H1 (cell line): ENCODE measurements around the gene ECI2. TPM values are rescaled to one million over a fixed set of nuclear protein-coding genes. Genes with fewer than 3 reads are reported as not detected.

Source experiments
- ASH2L ChIP-seq: fragments of 200-600, 300-600 bp; sonication (generic); IDR thresholded peaks from one replicate; pipeline ENCODE4 v1.7.1; 2017; ENCODE audit warnings: low read length
- BACH1 ChIP-seq: IDR thresholded peaks from 2 replicates; pipeline ENCODE4 v1.6.1; 2012; ENCODE audit warnings: low read length, improper control_type of control experiment
- CEBPB ChIP-seq: IDR thresholded peaks from 2 replicates; pipeline ENCODE4 v1.6.1; 2012; ENCODE audit warnings: low read depth, low read length
- CHD1 ChIP-seq: IDR thresholded peaks from 2 replicates; pipeline ENCODE4 v1.6.1; 2012; ENCODE audit warnings: low read depth, low read length, improper control_type of control experiment
- CHD2 ChIP-seq: IDR thresholded peaks from 2 replicates; pipeline ENCODE4 v1.6.1; 2012; ENCODE audit warnings: low read length, improper control_type of control experiment
- CREB1 ChIP-seq: IDR thresholded peaks from 2 replicates; pipeline ENCODE4 v1.6.1; 2012; ENCODE audit warnings: inconsistent platforms
- EGR1 ChIP-seq: IDR thresholded peaks from 2 replicates; pipeline ENCODE4 v1.6.1; 2011; ENCODE audit warnings: low read depth, low read length, borderline replicate concordance
- FOSL1 ChIP-seq: IDR thresholded peaks from 2 replicates; pipeline ENCODE4 v1.6.1; 2011; ENCODE audit warnings: mild to moderate bottlenecking, low read depth, low read length, moderate library complexity; ENCODE audit not compliant: insufficient read depth
- HDAC2 ChIP-seq, 2 experiments: fragments of 300-600 bp in 1 of 2; sonication (generic) in 1 of 2; IDR thresholded peaks; 2 replicates each; pipeline ENCODE4 v1.6.1; 2011 to 2012; ENCODE audit warnings: low read depth in 2 of 2, low read length in 2 of 2, mild to moderate bottlenecking in 2 of 2, moderate library complexity in 2 of 2, borderline replicate concordance in 1 of 2, inconsistent platforms in 1 of 2
- JUN ChIP-seq: IDR thresholded peaks from 2 replicates; pipeline ENCODE4 v1.6.1; 2011; ENCODE audit warnings: low read depth, mild to moderate bottlenecking, improper control_type of control experiment, low read length
- POLR2A ChIP-seq, 2 experiments: IDR thresholded peaks; 1 replicate in 1 of 2; 2 replicates in 1 of 2; pipeline ENCODE4 v1.6.1; 2011; ENCODE audit warnings: low read depth in 2 of 2, low read length in 2 of 2, mild to moderate bottlenecking in 2 of 2; ENCODE audit errors: control extremely low read depth in 1 of 2
- SP4 ChIP-seq: IDR thresholded peaks from 2 replicates; pipeline ENCODE4 v1.6.1; 2012; ENCODE audit warnings: low read length, inconsistent platforms
- TCF12 ChIP-seq: IDR thresholded peaks from 2 replicates; pipeline ENCODE4 v1.6.1; 2011; ENCODE audit warnings: low read depth, mild to moderate bottlenecking, low read length
- polyA plus RNA-seq, 7 experiments: library from polyadenylated mRNA; depleted of rRNA in 3 of 7; stranded (reverse) in 5 of 7; unstranded in 2 of 7; fragments of >200 nt in 5 of 7; fragments of 200-250 nt in 2 of 7; gene quantifications; 1 replicate in 5 of 7; 2 replicates in 1 of 7; 4 replicates in 1 of 7; pipeline versions ENCODE4 v1.2.1 to v1.2.3, GENCODE V29; 2011 to 2013; ENCODE audit warnings: missing spikeins in 2 of 7, mixed read lengths in 2 of 7
- total RNA-seq: library from RNA; stranded (reverse); fragmentation: NEBNext Ultra II Directional; extraction: Animal tissue kit (Norgen Biotek cat#: 25700); gene quantifications from 2 replicates; pipeline ENCODE4 v1.2.1, GENCODE V29; 2021

The ECI2 gene
- total and polyA plus RNA-seq, 2 of the 8 experiments (the other 6 are each of a cell fraction or from before 2014, with no cell fraction given) = 40.4 to 70.8 TPM

DNA sequence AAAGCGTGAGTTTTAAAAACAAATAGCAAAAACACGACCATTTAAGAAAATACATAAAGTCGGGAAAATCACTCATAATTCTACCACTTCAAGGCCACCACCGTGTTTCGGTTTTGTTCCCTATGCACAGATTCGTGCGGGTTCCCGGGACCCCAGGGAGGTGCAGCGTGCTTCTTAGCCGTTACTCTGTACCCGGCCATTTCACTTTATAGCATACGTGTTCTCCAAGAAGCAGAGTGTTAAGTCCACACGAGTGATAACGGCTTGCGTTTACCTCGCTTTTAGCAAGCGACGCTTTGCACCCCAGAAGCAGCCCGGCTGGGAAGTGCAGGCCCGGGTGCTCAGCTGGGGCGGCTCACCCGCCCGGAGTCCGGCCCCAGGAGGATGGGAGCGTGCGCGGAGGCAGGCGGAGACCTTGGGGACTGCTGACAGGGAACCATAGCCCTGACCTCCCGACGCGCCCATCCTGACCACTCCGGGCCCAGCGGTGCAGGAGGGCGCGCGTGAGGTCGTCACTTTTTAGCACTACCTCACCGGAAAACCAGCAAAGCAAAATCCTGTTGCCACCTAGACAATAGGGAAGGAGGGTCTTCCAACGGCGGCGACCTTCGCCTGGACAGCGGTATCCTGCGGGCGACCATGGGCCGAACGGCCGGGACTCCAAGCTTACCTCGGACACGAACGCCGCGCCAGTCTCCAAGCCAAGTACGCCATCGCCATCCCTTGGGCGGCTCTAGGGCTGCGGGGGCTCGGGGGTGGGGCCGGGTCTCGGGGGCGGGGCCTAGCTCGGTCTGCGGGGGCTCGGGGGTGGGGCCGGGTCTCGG, at the start of gene ECI2 (continued):
- no peak for TF ChIP-seq FOSL1
- TF ChIP-seq TCF12 = no peak
- TF ChIP-seq CREB1 = peak; percentile 62; the same call in 1 of the 2 replicates
- TF ChIP-seq EGR1 = no peak
- TF ChIP-seq BACH1 = no peak
- TF ChIP-seq CHD2 = no peak
- TF ChIP-seq SP4 = no peak
- TF ChIP-seq CEBPB = no peak
- TF ChIP-seq JUN = no peak
- no peak for TF ChIP-seq CHD1
- peak in 1 of 2 experiments; percentile 41; a peak in 1 of 4 replicates for TF ChIP-seq HDAC2 (IDR thresholded peaks at IDR 0.05; ENCODE audit: borderline replicate concordance in 1 of 2, low read depth in 2 of 2, low read length in 2 of 2)
- peak; percentile 57 for TF ChIP-seq ASH2L
- TF ChIP-seq POLR2A (IDR thresholded peaks at IDR 0.05; ENCODE audit: control extremely low read depth in 1 of 2, low read depth in 2 of 2, low read length in 2 of 2) = peak in 1 of 2 experiments; percentile 72
